GM08714 (cell line): Measurements from ENCODE around the gene DENND5B.
"Not testable (repeated sequence)": the region's sequence is repeated elsewhere in the genome, so short reads cannot be mapped to it uniquely, and the experiment has no call there.

Experiments
- H3K4me3 ChIP-seq: fragments of 200-500 bp; sonication (Bioruptor generic); 2 replicates; pipeline ENCODE4 v1.5.1; 2014; ENCODE audit warnings: mild to moderate bottlenecking, low read length, inconsistent platforms
- ZNF274 ChIP-seq: IDR thresholded peaks from 2 replicates; pipeline ENCODE4 v1.6.1; 2012; ENCODE audit warnings: mild to moderate bottlenecking, low read depth, low read length

Gene DENND5B

DNA sequence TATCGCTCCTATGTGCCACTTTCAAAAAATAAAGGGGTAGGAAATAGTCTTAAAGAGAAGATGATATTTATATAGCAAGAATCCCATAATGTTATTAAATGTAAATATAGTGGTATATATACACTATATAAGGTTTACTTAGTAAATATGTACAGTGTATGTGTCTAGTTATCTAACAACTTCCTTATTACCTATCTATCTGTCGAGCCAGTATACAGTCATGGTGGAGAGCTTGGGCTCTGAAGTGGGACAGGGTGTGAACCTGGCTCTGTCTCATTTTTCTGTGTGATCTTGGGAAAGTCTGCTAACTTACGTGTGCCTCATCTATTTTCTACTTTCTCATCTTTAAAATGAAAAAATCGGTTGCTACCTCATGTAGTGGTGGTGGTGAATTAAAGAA is 202.2 kb downstream of the DENND5B start:
- no peak for TF ChIP-seq ZNF274
- no peak overlapping the region for H3K4me3 ChIP-seq

DNA sequence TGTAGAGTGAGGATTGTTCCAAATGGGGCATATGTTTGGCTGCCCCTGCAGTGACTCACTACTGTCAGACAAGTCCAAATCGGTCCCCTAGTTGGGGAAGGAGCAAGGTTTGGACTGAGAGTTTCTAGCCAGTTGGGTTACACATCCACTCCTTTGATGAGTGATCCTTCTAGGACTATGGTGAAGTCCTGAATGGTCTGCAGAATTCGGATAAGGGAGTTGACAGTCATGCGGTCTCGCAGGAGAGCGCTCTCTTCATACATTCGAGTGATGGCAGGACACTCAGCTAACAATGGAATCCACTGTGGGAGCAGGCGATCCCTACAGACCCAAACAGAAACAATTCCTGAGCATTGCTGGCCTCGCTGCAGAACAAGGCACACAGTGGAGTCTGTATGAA is 203.5 kb downstream of the DENND5B start:
- no peak for TF ChIP-seq ZNF274
- H3K4me3 ChIP-seq = no peak overlapping the region

DNA sequence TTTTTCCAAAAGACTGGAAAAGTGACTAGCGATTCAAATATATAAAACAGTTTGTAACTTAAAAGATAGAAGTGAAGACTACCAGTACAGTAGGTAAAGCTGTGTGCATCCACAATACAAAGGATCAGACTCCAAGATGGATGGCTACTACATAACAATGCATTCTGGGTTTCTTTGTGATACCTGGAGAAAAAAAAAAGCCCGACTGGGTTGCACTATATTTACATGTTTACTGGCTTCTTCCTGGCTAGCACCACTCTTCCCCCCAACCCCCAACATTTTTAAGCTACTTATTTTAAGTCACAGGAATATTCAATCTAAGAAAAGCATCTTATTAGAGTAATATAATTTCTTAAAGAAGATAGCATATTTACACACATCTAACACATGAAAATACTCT is 203.9 kb downstream of the DENND5B start:
- TF ChIP-seq ZNF274 = no peak
- no peak overlapping the region for H3K4me3 ChIP-seq

DNA sequence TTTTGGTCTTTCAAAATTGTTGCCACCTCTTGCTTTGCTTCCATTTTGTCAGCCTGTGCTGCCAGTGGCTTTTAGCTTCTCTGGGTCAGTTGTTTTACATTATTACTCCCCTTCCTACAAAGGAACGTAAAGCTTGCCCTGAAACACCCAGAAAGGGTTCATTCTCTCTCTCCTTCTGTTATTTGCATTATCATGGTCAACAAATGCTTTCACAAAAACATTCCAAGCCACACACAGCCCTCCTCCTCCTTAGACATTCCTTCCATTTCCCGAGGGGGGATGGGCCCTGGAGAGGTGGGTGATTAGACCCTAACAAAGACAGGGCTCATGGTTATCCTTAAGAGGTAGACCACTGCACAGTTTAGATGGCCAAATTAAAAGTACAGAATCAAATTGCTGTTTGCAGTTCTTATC is 204.6 kb downstream of the DENND5B start:
- no peak overlapping the region for H3K4me3 ChIP-seq

DNA sequence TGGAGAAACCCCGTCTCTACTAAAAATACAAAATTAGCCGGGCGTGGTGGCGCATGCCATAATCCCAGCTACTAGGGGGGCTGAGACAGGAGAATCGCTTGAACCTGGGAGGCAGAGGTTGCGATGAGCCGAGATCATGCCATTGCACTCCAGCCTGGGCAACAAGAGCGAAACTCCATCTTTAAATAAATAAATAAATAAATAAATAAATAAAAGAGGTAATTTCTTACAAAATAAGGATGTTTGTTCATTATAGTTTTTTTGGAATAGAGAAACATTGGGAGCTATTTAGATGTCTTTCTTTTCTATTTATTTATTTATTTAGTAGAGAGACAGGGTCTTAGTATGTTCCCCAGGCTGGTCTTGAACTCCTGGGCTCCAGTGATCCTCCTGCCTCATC is 213.7 kb downstream of the DENND5B start:
- not testable (repeated sequence) for H3K4me3 ChIP-seq

More for the DNA sequence above, 204.6 kb downstream of the DENND5B start:
- no peak for TF ChIP-seq ZNF274

DNA sequence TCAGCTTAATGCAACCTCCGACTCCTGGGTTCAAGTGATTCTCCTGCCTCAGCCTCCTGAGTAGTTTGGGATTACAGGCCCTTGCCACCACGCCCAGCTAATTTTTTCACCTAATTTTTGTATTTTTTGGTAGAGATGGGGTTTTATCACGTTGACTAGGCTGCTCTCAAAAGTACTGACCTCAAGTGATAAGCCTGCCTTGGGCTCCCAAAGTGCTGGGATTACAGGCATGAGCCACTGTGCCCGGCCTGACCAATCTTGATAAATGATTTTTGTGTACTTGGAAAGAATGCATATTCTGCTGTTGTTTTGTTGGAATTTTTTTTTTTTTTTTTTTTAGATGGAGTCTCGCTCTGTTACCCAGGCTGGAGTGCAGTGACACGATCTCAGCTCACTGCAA is 215.5 kb downstream of the DENND5B start:
- H3K4me3 ChIP-seq = not testable (repeated sequence)

DNA sequence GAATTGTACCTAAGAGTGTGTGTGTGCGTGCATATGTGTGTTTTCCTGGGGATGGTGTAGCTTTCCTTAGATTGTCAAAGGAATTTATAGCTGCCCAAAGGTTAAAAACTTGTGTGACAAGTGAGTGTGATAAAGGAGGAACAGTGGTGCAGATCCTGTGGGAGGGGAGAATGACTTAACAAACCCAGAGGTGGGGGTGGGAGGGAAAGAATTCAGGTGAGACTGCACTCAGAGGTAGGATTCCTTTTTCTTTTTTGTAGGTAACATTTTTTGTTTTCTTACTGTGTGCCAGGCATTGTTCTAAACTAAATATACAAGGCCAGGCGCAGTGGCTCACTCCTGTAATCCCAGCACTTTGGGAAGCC is 219.7 kb downstream of the DENND5B start:
- H3K4me3 ChIP-seq = no peak overlapping the region

DNA sequence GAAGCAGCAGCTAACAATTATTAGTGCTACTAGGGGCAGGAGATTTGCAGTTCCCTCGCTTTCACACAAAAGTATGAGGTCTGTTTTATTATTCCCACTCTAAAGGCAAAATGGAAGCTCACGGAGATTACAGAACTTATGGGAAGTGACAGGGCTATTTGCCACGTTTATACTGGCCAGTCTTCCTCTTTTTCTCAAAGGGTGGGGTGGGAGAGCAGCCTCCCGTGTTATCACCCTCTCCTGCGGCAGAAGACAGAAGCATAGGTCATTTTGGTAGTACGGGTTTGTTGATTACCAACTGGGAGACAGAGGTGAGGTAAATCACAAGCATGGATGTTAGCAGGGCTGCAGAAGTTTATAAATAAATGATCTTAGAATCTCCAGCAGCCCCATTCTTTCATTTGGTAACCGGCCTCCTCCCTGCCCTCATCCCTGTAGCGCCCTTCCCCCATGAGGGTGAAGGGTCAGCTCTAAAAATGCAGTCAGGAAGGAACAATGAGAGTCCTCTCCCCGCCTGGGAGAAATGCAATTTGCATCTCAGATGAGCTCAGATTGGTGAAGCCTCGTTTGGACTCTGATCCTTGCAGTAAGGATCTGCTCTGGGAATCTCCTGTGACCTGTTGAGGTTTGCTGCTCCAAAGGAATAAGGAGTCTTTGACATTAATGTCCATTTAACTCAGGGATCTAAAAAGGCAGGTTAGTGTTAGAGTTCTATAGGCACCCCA is 220.2 kb downstream of the DENND5B start:
- TF ChIP-seq ZNF274 = no peak
- no peak overlapping the region for H3K4me3 ChIP-seq

More for the DNA sequence above, 219.7 kb downstream of the DENND5B start:
- no peak for TF ChIP-seq ZNF274

DNA sequence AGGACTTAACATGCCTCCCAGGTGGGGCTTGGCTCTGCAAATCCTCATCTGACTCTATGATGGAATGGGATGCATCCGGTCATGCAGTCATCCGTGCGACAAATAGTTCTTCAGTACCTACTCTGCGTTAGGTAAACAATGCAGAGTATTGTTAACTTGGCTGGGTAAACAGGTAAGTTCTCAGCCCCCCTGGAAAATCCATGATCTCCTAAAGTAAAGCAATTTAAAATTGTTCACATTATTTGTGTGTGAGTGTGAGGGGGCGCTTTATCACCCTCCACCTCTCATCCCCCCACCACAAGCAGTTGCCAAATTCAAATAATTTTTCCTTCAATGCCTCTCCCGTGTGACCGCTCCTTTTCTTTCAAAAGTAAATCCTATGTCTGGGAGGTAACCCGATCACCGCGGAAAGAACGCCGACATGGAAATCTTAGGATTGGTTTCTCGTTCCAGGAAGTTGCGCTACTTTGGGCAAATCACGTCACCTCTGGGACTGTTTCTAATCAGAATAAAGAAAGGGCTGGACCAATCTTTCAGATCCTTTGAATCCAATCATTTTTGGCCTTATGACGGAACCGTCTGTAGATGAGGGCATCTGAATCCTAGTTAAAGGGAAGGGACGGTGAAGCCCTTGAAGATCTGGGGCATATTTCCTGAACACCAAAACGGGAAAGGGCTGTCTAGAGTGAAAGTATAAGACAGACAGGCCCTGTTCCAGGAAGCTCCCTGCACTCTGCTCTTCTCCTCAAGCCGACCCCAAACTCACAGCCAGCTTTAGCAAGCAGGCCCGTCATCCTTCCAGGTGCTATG is 221.0 kb downstream of the DENND5B start:
- H3K4me3 ChIP-seq = no peak overlapping the region
- no peak for TF ChIP-seq ZNF274

DNA sequence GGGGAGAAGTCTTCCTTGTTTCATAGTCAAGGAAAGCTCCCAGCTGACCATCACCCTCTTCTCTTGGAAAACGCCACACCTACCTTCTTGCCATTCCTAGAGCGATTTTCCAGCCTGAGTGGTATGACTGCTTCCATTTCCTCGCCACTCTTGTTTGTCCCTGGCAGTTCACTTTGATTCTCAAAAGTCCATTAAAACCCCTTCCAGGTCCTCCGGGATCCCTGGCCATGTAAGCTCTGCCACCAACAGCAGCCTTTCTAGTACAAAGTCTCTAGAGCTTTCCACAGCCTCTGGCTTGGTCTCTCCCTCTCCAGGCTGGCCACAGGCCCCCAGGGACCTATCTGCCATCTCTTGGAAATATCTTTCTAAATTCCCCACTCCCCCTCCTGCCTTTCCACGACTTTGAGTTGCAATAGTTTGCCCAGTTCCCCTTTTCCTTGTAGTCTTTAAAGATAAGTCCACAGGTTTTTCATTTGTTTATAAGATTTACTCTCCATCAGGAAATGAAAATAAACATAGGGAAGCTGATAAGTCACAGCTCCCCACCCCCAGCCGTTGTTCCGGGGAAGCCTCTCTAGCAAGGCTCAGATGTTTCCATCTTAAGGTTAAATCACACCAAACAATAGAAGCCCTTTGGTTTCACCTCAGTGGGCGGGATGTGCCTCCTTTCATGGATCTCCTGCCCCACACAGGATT is 222.1 kb downstream of the DENND5B start:
- no peak overlapping the region for H3K4me3 ChIP-seq
- no peak for TF ChIP-seq ZNF274

DNA sequence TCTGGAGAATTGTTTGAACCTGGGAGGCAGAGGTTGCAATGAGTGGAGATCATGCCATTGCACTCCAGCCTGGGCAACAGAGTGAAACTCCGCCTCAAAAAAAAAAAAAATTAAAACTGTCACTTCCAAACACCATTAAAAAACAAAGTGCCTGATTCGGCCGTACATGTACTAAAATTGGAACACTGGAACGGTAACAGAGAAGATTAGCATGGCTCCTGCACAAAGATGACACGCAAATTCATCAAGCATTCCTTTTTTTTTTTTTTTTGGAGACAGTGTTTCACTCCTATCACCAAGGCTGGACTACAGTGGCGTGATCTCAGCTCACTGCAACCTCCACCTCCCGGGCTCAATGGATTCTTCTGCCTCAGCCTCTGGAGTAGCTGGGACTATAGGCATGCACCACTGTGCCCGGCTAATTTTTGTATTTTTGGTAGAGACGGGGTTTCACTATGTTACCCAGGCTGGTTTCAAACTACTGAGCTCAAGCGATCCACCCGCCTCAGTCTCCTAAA is 224.8 kb downstream of the DENND5B start:
- H3K4me3 ChIP-seq = no peak overlapping the region
- no peak for TF ChIP-seq ZNF274

DNA sequence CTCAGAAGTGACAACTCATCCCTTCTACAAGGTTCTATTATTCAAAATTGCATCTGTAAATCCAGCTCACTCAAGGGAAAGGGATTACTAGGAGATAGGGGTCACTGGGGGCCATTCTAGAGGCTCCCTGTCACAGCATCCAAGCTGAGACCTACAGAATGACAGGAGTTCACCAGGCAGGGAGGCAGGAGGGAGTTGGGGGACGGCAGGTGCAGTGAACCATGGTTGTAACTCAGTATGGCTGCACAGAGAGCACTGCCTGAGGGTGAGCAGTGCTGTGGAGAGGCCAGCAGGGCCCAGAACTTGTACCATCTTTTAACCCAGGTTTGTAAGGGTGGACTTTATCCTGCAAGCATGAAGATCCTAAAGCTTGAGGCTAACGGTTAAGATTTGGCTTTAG is 227.1 kb downstream of the DENND5B start:
- no peak overlapping the region for H3K4me3 ChIP-seq
- no peak for TF ChIP-seq ZNF274

DNA sequence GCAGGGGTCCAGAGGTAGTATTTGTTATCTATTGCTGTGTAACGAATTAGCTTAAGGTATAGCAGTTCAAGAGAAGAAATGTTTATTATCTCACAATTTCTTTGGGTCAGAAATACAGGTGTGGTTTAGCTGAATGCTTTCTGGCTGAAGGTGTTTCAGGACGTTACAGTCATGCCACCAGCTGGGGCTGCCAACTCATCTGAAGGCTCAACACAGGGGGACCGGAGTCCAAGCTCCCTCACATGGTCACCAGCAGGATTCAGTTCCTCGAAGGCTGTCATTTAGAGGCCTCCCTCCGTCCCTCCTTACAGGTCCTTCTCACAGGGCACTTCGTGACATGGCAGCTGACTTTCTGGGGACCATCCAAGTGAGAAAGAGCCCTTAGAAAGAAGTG is 227.5 kb downstream of the DENND5B start:
- H3K4me3 ChIP-seq = no peak overlapping the region; the same call in 1 of the 2 replicates
- no peak for TF ChIP-seq ZNF274

DNA sequence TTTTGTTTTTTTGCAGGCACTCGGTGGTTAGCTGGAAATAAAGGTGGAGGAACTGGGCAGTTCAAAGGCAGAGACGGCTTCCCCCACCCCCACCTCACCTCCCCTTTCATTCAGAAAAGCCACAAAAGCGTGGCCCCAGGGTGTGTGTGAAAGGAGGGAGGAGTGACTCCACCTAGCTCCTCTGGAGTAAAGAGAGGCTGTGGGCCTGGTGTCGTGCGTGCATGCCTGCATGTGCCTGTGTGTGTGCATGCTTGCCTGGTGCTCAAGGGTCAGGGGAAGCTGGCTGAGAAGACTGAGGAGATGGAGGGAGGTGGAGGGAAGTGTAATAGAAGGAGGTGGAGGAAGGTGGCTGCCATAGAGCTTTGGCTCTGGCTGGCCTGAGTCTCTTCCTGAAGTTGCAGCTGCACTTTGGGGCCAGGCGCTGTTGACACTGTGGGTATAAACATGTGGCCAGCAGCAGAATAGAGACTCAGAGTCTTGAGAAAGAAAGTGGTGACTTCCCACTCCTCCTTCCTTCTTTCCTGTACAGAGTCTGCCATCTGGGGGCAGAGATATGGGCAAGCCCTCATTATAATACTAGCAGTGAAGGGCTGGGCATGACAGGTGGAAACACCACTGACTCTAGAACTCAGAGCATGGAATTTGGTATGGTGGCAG is 228.0 kb downstream of the DENND5B start:
- TF ChIP-seq ZNF274 = no peak
- H3K4me3 ChIP-seq = no peak overlapping the region; the same call in 1 of the 2 replicates
